ENCODE data around the gene TIMM13. TPM values are rescaled to one million over a fixed set of nuclear protein-coding genes. Genes with fewer than 3 reads are reported as not detected.
A peak's percentile ranks its signal among the peaks of the same experiment; 100 is the strongest.

Gene TIMM13
- polyA plus RNA-seq, 1 donor, result 91.2 TPM

- Histone ChIP-seq H3K4me1 (ENCODE audit: control insufficient read depth, insufficient read depth, low read length) (peaks cover 11% of the 10 kb centered on the region), H3K9me3 (ENCODE audit: control insufficient read depth, low read depth, low read length) (no peaks in the 10 kb centered on the region), H3K27ac (ENCODE audit: low read length) (no peak overlapping the region), H3K4me3 (ENCODE audit: low read length) (no peak overlapping the region), H3K36me3 (ENCODE audit: control insufficient read depth, insufficient read depth, low read length) (peaks cover 40% of the 10 kb centered on the region), H3K27me3 (ENCODE audit: control insufficient read depth, insufficient read depth, low read length) (no peaks in the 10 kb centered on the region)
- DNase-seq, result no peak
- no CpG with 5 or more reads among the region's 37 CpGs for WGBS (ENCODE audit: insufficient coverage, low lambda C conversion rate)
Observed at GRCh38 chr19:2431318-2432055, 4.1 kb upstream of the TIMM13 start.

DNA sequence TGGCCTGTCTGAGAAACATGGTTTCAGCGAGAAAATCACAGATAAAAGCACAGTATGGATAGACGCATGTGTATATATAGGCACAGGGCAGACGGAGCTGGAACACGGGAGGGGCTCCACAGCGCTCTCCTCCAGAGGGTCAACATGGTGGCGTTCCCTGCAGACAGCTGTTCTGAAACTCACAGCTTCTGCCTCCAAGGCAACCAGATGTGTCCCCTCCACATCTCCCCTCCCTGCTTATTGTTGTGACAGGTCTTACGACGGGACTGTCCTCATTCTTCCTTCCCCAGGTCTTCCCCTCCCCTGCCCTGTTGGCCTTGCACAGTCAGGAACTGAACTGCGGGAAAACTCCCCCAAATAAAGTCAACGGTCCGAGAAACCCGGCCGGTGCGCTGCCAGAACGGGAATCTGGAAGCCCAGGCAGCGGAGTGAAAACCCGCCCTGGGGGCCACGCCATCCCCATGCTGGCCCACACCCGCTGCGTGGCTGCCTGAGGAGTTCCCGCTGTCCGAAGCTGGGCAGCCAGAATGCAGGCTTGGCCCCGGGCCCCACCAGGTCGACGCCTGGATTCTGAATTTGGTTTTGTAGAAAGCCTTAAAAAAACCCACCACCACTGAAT lies 2.6 kb upstream of the TIMM13 start:
- no peak for DNase-seq
- H3K27ac ChIP-seq (ENCODE audit: low read length), result no peak overlapping the region
- H3K4me1 ChIP-seq (ENCODE audit: control insufficient read depth, insufficient read depth, low read length), result peaks cover 23% of the 10 kb centered on the region
- no peak overlapping the region for H3K4me3 ChIP-seq (ENCODE audit: low read length)
- no peaks in the 10 kb centered on the region for H3K9me3 ChIP-seq (ENCODE audit: control insufficient read depth, low read depth, low read length)
- WGBS (ENCODE audit: insufficient coverage, low lambda C conversion rate), result 100% methylated on average over 1 of the region's 25 CpGs
- H3K36me3 ChIP-seq (ENCODE audit: control insufficient read depth, insufficient read depth, low read length), result peaks cover 42% of the 10 kb centered on the region
- H3K27me3 ChIP-seq (ENCODE audit: control insufficient read depth, insufficient read depth, low read length), result no peaks in the 10 kb centered on the region

- Histone ChIP-seq H3K36me3 (ENCODE audit: control insufficient read depth, insufficient read depth, low read length) (peaks cover 35% of the 10 kb centered on the region), H3K4me1 (ENCODE audit: control insufficient read depth, insufficient read depth, low read length) (peaks cover 26% of the 10 kb centered on the region), H3K9me3 (ENCODE audit: control insufficient read depth, low read depth, low read length) (no peaks in the 10 kb centered on the region), H3K4me3 (ENCODE audit: low read length) (no peak overlapping the region), H3K27ac (ENCODE audit: low read length) (peak overlapping the region; percentile 92), H3K27me3 (ENCODE audit: control insufficient read depth, insufficient read depth, low read length) (no peaks in the 10 kb centered on the region)
- no CpG with 5 or more reads among the region's 37 CpGs for WGBS (ENCODE audit: insufficient coverage, low lambda C conversion rate)
- no peak for DNase-seq
Observed at GRCh38 chr19:2428756-2429711, 1.6 kb upstream of the TIMM13 start.

DNA sequence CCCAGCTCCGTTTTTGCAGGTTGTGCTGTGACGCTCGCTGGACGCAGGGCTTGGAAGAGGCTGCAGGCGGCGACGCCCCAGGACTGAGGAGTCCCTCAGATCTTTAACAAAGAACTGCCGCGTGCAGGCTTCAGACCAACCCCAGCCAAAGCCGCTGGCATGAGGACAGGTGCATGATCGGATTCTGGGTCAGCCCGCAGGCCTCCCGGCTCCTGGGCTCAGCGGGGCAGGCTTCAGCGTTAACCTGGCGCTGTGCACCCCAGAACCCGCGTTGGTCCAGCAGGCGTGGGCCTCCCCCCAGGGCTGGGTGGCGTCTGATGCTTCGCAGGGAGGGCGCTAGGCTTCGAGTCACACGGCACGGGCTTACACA lies 920 bp upstream of the TIMM13 start:
- Histone ChIP-seq H3K27ac (ENCODE audit: low read length) (peak overlapping the region; percentile 92), H3K4me1 (ENCODE audit: control insufficient read depth, insufficient read depth, low read length) (peaks cover 31% of the 10 kb centered on the region), H3K9me3 (ENCODE audit: control insufficient read depth, low read depth, low read length) (no peaks in the 10 kb centered on the region), H3K27me3 (ENCODE audit: control insufficient read depth, insufficient read depth, low read length) (no peaks in the 10 kb centered on the region), H3K4me3 (ENCODE audit: low read length) (peak overlapping the region; percentile 84), H3K36me3 (ENCODE audit: control insufficient read depth, insufficient read depth, low read length) (peaks cover 33% of the 10 kb centered on the region)
- WGBS (ENCODE audit: insufficient coverage, low lambda C conversion rate), result no CpG with 5 or more reads among the region's 25 CpGs
- no peak for DNase-seq

DNA sequence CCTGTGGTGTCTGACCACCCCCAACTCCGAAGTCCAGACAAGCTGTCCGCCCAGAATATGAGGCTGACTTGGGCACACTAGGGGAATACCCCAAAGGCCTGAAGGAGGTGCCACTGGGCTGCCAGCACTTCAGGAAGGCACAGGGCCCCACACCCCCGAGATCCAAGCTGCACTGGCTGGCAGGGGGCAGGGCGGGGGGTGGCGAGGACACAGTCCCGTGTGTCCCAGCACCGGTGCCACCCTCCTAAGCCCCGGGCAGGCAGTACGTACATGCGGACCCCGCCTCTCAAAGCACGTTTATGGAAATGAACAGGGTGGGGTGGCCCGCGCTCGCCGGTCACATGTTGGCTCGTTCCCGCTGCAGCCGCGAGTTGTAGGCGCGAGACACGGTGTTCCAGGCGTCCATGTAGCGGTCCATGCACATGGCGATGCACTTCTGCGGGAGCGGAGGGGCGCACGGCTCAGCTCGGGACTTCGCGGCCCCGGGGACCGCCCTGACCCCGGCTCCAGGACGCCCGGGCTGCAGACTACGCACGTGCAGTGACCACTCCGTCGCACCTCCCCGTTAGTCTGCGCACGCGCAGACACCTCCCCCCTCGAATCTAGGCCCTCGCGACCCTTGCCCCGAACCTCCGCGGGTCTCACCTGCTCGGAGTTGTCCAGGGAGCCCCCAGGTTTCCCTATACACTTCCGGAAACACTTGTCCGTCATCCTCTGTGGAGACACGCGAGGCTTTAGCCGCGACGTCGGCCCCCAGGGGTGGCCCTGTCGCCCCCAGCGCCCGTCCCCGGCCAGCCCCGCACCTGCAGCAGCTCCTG lies 566 bp downstream of the TIMM13 start:
- no peaks in the 10 kb centered on the region for H3K9me3 ChIP-seq (ENCODE audit: control insufficient read depth, low read depth, low read length)
- H3K4me1 ChIP-seq (ENCODE audit: control insufficient read depth, insufficient read depth, low read length), result peaks cover 31% of the 10 kb centered on the region
- peak overlapping the region; percentile 84 for H3K4me3 ChIP-seq (ENCODE audit: low read length)
- no CpG with 5 or more reads among the region's 66 CpGs for WGBS (ENCODE audit: insufficient coverage, low lambda C conversion rate)
- H3K27ac ChIP-seq (ENCODE audit: low read length), result peak overlapping the region; percentile 92
- H3K27me3 ChIP-seq (ENCODE audit: control insufficient read depth, insufficient read depth, low read length), result no peaks in the 10 kb centered on the region
- H3K36me3 ChIP-seq (ENCODE audit: control insufficient read depth, insufficient read depth, low read length), result peaks cover 26% of the 10 kb centered on the region
- DNase-seq, result peak in 1 of 2 donors; percentile 56

GRCh38 chr19:2425622-2426581 lies 1.5 kb downstream of the TIMM13 start:
- WGBS (ENCODE audit: insufficient coverage, low lambda C conversion rate), result no CpG with 5 or more reads among the region's 29 CpGs

GRCh38 chr19:2424686-2425621 lies 2.4 kb downstream of the TIMM13 start:
- H3K27me3 ChIP-seq (ENCODE audit: control insufficient read depth, insufficient read depth, low read length), result no peaks in the 10 kb centered on the region
- WGBS (ENCODE audit: insufficient coverage, low lambda C conversion rate), result no CpG with 5 or more reads among the region's 101 CpGs
- DNase-seq, result peak in 1 of 2 donors; percentile 46
- H3K9me3 ChIP-seq (ENCODE audit: control insufficient read depth, low read depth, low read length), result no peaks in the 10 kb centered on the region
- peaks cover 31% of the 10 kb centered on the region for H3K4me1 ChIP-seq (ENCODE audit: control insufficient read depth, insufficient read depth, low read length)
- H3K36me3 ChIP-seq (ENCODE audit: control insufficient read depth, insufficient read depth, low read length), result peaks cover 14% of the 10 kb centered on the region
- H3K27ac ChIP-seq (ENCODE audit: low read length), result no peak overlapping the region
- H3K4me3 ChIP-seq (ENCODE audit: low read length), result no peak overlapping the region

More at GRCh38 chr19:2425622-2426581, 1.5 kb downstream of the TIMM13 start:
- H3K4me3 ChIP-seq (ENCODE audit: low read length), result peak overlapping the region; percentile 84
- H3K9me3 ChIP-seq (ENCODE audit: control insufficient read depth, low read depth, low read length), result no peaks in the 10 kb centered on the region
- H3K4me1 ChIP-seq (ENCODE audit: control insufficient read depth, insufficient read depth, low read length), result peaks cover 31% of the 10 kb centered on the region
- DNase-seq, result no peak
- H3K36me3 ChIP-seq (ENCODE audit: control insufficient read depth, insufficient read depth, low read length), result peaks cover 20% of the 10 kb centered on the region
- no peaks in the 10 kb centered on the region for H3K27me3 ChIP-seq (ENCODE audit: control insufficient read depth, insufficient read depth, low read length)
- no peak overlapping the region for H3K27ac ChIP-seq (ENCODE audit: low read length)

GRCh38 chr19:2423915-2424685 lies 3.3 kb downstream of the TIMM13 start:
- peaks cover 31% of the 10 kb centered on the region for H3K4me1 ChIP-seq (ENCODE audit: control insufficient read depth, insufficient read depth, low read length)
- H3K27ac ChIP-seq (ENCODE audit: low read length), result no peak overlapping the region
- no CpG with 5 or more reads among the region's 46 CpGs for WGBS (ENCODE audit: insufficient coverage, low lambda C conversion rate)

More at GRCh38 chr19:2423915-2424685, 3.3 kb downstream of the TIMM13 start:
- Histone ChIP-seq H3K36me3 (ENCODE audit: control insufficient read depth, insufficient read depth, low read length) (peaks cover 11% of the 10 kb centered on the region), H3K9me3 (ENCODE audit: control insufficient read depth, low read depth, low read length) (no peaks in the 10 kb centered on the region), H3K27me3 (ENCODE audit: control insufficient read depth, insufficient read depth, low read length) (no peaks in the 10 kb centered on the region), H3K4me3 (ENCODE audit: low read length) (no peak overlapping the region)
- DNase-seq, result no peak

Measured in large intestine (tissue), 3 donors.